GM21360 (cell line): ENCODE data around the gene TNS3.
A peak's percentile ranks its signal among the peaks of the same experiment; 100 is the strongest.

Experiments
- ATAC-seq: cut with Tn5 transposase; IDR thresholded peaks from one replicate; pipeline ENCODE4 v1.9.1; 2021; ENCODE audit warnings: mild to moderate bottlenecking, moderate library complexity; ENCODE audit not compliant: unreplicated experiment

TNS3 gene

DNA sequence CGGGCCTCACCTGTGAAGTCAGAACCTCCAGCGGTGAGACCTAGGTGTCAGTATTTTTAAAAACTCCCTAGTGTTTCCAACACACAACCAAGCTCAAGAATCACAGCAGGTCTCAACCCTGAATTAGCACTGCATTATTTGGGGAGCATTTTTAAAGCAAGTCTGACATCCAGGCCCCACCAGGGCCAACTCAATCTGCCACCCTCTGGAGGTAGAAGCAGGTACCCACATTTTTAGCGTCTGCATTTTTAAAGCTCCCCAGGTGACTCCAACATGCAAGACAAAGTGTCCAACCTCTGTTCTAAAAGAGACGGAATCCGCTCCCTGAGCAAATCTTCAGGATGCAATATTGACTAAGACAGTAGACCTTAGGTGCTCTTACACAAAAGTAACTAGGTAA lies 225.7 kb downstream of the TNS3 start:
- ATAC-seq = no peak

- ATAC-seq = no peak
Measured at GRCh38 chr7:47355684-47356083, 226.2 kb downstream of the TNS3 start.

DNA sequence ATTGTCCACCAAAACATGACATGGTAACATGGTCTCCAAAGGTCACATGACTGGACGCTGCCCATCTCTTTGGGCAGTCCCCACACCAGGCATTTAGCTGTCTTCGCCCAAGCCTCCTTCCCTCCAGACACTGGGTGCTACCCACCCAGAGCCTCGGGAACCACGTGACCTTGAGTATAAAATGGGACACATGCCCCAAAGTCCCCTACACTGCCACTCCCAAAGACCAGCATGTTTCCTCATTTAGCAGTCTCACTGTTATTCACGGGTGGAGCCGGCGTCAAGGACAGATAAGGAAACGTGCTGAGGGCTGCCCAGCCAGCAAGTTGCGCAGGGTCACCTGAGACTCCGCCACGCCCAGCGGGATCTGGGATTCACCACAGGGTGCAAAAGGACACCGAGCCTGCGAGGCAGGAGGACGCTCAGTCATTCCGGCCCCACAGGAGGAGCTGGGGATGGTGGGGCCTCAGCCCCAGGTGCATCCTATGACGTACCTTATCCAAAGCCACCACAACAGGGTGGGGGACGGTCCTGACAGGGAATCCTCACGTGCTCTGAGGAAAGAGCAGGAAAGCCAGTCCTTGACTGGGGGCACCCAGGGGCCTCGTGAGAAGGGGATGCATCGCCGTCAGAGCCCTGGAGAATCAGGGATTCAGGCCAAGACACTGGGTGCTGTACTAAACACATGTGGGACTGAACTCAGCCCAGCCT lies 226.9 kb downstream of the TNS3 start:
- no peak for ATAC-seq

- no peak for ATAC-seq
Measured at GRCh38 chr7:47354071-47354470, 227.8 kb downstream of the TNS3 start.

- no peak for ATAC-seq
Measured at GRCh38 chr7:47352394-47352968, 229.4 kb downstream of the TNS3 start.

GRCh38 chr7:47351233-47352154 lies 230.4 kb downstream of the TNS3 start:
- no peak for ATAC-seq

DNA sequence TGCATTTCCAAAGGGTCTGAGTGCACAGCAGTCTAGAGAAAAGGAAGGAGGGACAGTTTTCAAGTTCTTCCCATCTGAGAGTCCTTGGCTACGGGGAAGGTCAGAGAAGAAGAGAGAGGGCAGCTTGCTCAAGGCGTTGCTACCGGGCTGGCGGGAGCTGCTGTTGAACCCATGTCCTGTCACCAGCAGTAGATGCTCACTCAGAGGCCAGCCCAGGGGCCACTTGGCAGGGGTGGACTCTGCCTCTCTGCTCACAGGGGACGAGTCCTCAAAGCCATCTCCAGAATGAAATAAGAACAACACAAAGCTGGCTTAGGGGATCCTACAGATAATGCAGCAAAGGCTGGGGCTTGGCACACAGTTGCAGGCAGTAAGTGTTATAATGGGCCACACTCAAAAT lies 231.5 kb downstream of the TNS3 start:
- no peak for ATAC-seq

DNA sequence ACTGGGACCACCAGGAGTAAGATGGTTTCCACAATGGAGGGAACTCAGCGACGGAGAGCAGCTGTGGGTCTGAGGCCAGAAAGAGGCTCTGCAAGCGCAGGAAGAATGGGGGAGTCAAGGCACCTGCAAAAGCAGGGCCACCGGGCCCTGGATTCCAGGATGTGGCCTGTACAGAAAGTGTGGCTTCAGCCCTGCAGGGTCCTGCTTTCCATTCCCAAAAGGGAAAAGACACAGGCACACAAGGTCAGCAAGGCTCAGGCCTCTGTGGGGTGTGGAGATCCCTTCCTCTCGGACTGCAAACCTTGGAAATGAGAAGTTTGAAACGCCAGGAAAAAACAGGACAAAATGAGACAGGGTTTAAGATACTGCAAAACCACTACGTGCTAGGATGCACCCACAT lies 232.5 kb downstream of the TNS3 start:
- no peak for ATAC-seq

GRCh38 chr7:47347816-47348385 lies 234.0 kb downstream of the TNS3 start:
- ATAC-seq = no peak

DNA sequence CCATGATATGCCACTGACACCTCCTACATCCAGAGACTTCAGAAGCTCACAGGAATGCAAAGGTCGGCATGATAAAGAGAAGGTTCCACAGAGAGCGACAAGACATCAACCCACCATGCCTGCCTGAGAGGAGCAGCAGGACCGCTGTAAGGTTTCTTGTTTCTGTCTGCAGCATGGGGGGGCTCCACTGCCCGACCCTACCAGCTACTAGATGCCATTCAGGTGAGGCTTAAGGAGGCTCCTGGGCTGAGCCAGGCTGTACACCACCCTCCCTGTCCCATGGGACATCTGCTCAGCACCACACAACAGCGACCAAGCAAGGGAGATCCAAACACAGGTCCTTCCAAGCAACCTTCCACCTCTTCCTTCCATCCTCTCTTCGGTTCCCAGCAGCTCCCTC lies 234.6 kb downstream of the TNS3 start:
- ATAC-seq = no peak

DNA sequence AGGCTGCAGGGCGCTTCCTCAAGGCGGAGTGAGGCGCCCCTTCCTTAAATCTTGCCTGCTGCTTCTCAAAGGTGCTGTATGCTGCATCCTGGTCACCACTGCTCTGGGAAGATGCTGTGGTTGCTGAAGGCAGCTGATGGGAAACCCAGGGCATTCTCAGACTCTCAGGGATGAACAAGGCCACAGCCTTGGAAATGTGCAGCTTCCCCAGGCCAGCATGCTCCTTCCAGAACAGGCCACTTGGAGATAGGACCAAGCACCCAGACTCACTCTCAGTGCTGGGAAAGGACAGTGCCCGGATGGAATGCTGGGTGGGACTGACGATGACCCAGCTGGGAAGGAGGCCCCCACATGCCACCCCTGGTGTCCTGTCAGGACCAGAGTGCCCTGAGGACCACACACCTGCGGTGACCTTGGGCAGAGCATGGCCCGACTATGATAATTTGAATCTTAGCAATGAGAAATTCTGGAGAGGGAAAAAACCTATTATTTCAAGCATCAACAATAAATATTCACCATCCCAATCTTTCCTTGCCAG lies 235.5 kb downstream of the TNS3 start:
- ATAC-seq = no peak

DNA sequence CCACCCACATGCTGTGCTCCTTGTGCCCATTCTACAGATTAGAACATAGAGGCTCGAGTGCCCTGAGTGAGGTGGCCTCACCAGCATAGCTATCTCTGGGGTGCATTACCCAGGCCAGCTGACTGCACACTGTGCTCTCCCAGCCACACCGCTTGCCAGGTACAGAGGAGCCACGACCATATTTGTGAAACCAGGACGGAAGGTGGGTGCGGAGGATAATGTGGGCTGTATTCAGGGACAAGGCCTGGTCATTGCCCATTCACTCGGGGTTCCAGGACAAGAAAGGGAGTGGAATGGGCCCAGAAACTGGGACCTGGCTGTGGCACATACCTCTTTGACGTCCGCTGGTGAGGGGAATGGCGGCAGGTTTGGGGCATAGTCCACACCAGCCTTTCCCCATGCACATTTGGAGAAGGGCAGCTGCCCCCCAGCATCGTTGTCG lies 236.0 kb downstream of the TNS3 start:
- no peak for ATAC-seq

- no peak for ATAC-seq
Measured at GRCh38 chr7:47344171-47344955, 237.5 kb downstream of the TNS3 start.

- ATAC-seq = no peak
Measured at GRCh38 chr7:47343061-47343455, 238.9 kb downstream of the TNS3 start.

GRCh38 chr7:47342296-47343060 lies 239.4 kb downstream of the TNS3 start:
- no peak for ATAC-seq

- ATAC-seq = no peak
Measured at GRCh38 chr7:47340517-47340916, 241.4 kb downstream of the TNS3 start.

GRCh38 chr7:47338026-47338425 lies 243.9 kb downstream of the TNS3 start:
- no peak for ATAC-seq

- peak; percentile 82 for ATAC-seq
Measured at GRCh38 chr7:47337531-47337930, 244.4 kb downstream of the TNS3 start.
